GM23338 (cell line): ENCODE data around the gene PADI1. TPM values are rescaled to one million over a fixed set of nuclear protein-coding genes. Genes with fewer than 3 reads are reported as not detected.
A peak's percentile ranks its signal among the peaks of the same experiment; 100 is the strongest.

Experiments
- ATAC-seq: fragments of 200-7000 bp; cut with Tn5 transposase; 3 replicates; pipeline ENCODE4 v1.9.1; 2020
- DNase-seq: peaks from one replicate; pipeline ENCODE4 v3.0.0-alpha.2; 2015; ENCODE audit warnings: low spot score
- H2AFZ ChIP-seq: fragments of 200-600 bp; sonication (generic); 2 replicates; pipeline ENCODE4 v1.8.0; 2016; ENCODE audit warnings: antibody characterized with exemption, mild to moderate bottlenecking, moderate library complexity
- H3F3A ChIP-seq: fragments of 200-600 bp; sonication (generic); replicated peaks from 2 replicates; pipeline ENCODE4 v1.8.0; 2017; ENCODE audit warnings: antibody characterized with exemption, mixed run types, low read depth
- H3K27ac ChIP-seq: fragments of 200-600 bp; sonication (generic); 2 replicates; pipeline ENCODE4 v1.6.1; 2016; ENCODE audit warnings: low read depth
- H3K27me3 ChIP-seq: fragments of 200-600 bp; sonication (generic); 2 replicates; pipeline ENCODE4 v1.8.0; 2016; ENCODE audit warnings: mild to moderate bottlenecking, mixed run types, moderate library complexity; ENCODE audit not compliant: insufficient read depth
- H3K36me3 ChIP-seq: fragments of 200-600 bp; sonication (generic); 2 replicates; pipeline ENCODE4 v1.8.0; 2016; ENCODE audit warnings: mild to moderate bottlenecking; ENCODE audit not compliant: insufficient read depth
- H3K4me1 ChIP-seq: fragments of 200-600 bp; sonication (generic); 2 replicates; pipeline ENCODE4 v1.8.0; 2016; ENCODE audit warnings: mild to moderate bottlenecking, moderate library complexity; ENCODE audit not compliant: insufficient read depth
- H3K4me2 ChIP-seq: fragments of 200-600 bp; sonication (generic); 2 replicates; pipeline ENCODE4 v1.7.1; 2017; ENCODE audit warnings: mixed run types
- H3K4me3 ChIP-seq: fragments of 200-600 bp; sonication (generic); 2 replicates; pipeline ENCODE4 v1.6.1; 2016; ENCODE audit warnings: mixed run types
- H3K79me2 ChIP-seq: fragments of 200-600 bp; sonication (generic); replicated peaks from 2 replicates; pipeline ENCODE4 v1.8.0; 2017; ENCODE audit warnings: mild to moderate bottlenecking; ENCODE audit not compliant: insufficient read depth
- H3K9me2 ChIP-seq: fragments of 200-600 bp; sonication (generic); 2 replicates; pipeline ENCODE4 v1.8.0; 2017; ENCODE audit not compliant: insufficient read depth
- H4K20me1 ChIP-seq: fragments of 200-600 bp; sonication (generic); replicated peaks from 2 replicates; pipeline ENCODE4 v1.8.0; 2017; ENCODE audit warnings: mild to moderate bottlenecking; ENCODE audit not compliant: insufficient read depth
- H3K27ac Mint-ChIP-seq: 2 replicates; pipeline ENCODE4 v1.8.0; 2020; ENCODE audit warnings: inconsistent platforms, mild to moderate bottlenecking, moderate library complexity, mixed read lengths
- H3K27me3 Mint-ChIP-seq: 3 replicates; pipeline ENCODE4 v1.8.0; 2022; ENCODE audit warnings: low read depth, mild to moderate bottlenecking, moderate library complexity, mixed read lengths, inconsistent platforms; ENCODE audit not compliant: insufficient read depth, poor library complexity
- H3K36me3 Mint-ChIP-seq: 3 replicates; pipeline ENCODE4 v1.8.0; 2021; ENCODE audit warnings: low read depth, mild to moderate bottlenecking, inconsistent platforms, moderate library complexity, mixed read lengths
- H3K4me1 Mint-ChIP-seq: 3 replicates; pipeline ENCODE4 v1.8.0; 2020; ENCODE audit warnings: mild to moderate bottlenecking, inconsistent platforms, mixed read lengths
- H3K4me3 Mint-ChIP-seq: 3 replicates; pipeline ENCODE4 v1.8.0; 2021; ENCODE audit warnings: moderate library complexity, mild to moderate bottlenecking, inconsistent platforms, mixed read lengths
- H3K9me3 Mint-ChIP-seq: 3 replicates; pipeline ENCODE4 v1.8.0; 2020; ENCODE audit warnings: moderate library complexity, mild to moderate bottlenecking, inconsistent platforms, mixed read lengths
- EZH2 ChIP-seq: fragments of 200-600 bp; sonication (generic); IDR thresholded peaks from one replicate; pipeline ENCODE4 v1.8.0; 2017; ENCODE audit warnings: antibody characterized with exemption, mild to moderate bottlenecking, low read depth; ENCODE audit not compliant: unreplicated experiment
- EZH2phosphoT487 ChIP-seq: fragments of 200-600 bp; sonication (generic); IDR thresholded peaks from one replicate; pipeline ENCODE4 v1.8.1; 2018; ENCODE audit warnings: antibody characterized with exemption; ENCODE audit not compliant: unreplicated experiment
- STAT1 ChIP-seq: IDR thresholded peaks from one replicate; pipeline ENCODE4 v1.6.1; 2016; ENCODE audit warnings: antibody characterized with exemption; ENCODE audit not compliant: unreplicated experiment
- ZNF114 ChIP-seq: fragments of 250-450 bp; sonication (Bioruptor Pico); IDR thresholded peaks from 2 replicates; pipeline ENCODE4 v1.5.0; 2020; ENCODE audit warnings: mild to moderate bottlenecking, moderate library complexity
- ZNF331 ChIP-seq: fragments of 250-450 bp; sonication (Bioruptor Pico); IDR thresholded peaks from 2 replicates; pipeline ENCODE4 v1.5.0; 2020; ENCODE audit warnings: low read depth, mild to moderate bottlenecking, moderate library complexity
- polyA plus RNA-seq: library from polyadenylated mRNA; unstranded; fragments of >200 nt; fragmentation: Nextera tagmentation; extraction: Ambion mirVana; gene quantifications from 2 replicates; pipeline ENCODE4 v1.2.1, GENCODE V29; 2016
- total RNA-seq: library from RNA; depleted of rRNA; stranded (reverse); fragments of >200 nt; shearing (Covaris generic); gene quantifications from 2 replicates; pipeline ENCODE4 v1.2.3, GENCODE V29; 2014
- TF ChIP-seq, protein P1 (sequence below), 2 experiments: fragments of 200-600 bp in 1 of 2; sonication (generic) in 1 of 2; conservative IDR thresholded peaks; 2 replicates each; pipeline versions ENCODE4 v1.5.1 to v1.6.1; 2016 to 2017; ENCODE audit warnings: antibody characterized with exemption in 2 of 2, low read depth in 2 of 2, mild to moderate bottlenecking in 2 of 2, moderate library complexity in 1 of 2
- TF ChIP-seq, protein P2 (sequence below): IDR thresholded peaks from 2 replicates; pipeline ENCODE4 v1.6.1; 2016; ENCODE audit warnings: antibody characterized with exemption
- TF ChIP-seq, protein P3 (sequence below): IDR thresholded peaks from one replicate; pipeline ENCODE4 v1.6.1; 2018; ENCODE audit warnings: antibody characterized with exemption; ENCODE audit not compliant: unreplicated experiment

The PADI1 gene
- total and polyA plus RNA-seq, 2 experiments from 2014 or later, result 0.26 to 0.28 TPM

DNA sequence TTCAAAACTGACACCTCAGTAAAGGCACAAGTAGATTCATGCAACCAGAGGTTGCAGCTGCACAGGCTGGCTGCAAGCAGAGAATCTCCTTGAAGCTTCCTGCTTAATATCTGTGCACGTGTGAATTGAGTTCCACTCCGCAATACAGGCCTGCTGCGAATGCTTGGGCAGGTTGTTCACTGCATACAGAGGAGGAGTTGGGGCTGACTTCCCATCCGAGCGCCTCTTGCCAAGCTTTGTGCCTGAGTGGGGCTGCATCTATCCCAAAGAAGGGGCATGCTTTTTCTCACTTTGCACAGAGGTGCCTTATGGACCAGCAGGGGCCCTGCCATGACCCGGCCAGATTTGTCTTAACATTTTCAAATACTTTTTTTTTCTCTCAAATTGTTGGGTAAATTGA lies 17.9 kb upstream of the PADI1 start:
- Mint-ChIP-seq H3K36me3 (no peaks in the 10 kb centered on the region), H3K9me3 (peaks cover 13% of the 10 kb centered on the region), H3K4me3 (no peak overlapping the region), H3K4me1 (peaks cover 7% of the 10 kb centered on the region), H3K27ac (no peak overlapping the region), H3K27me3 (peaks cover 9% of the 10 kb centered on the region)
- peak overlapping the region; percentile 94; the same call in 1 of the 2 replicates for H2AFZ ChIP-seq
- ATAC-seq (no peak; the same call in 1 of the 3 replicates), DNase-seq (no peak)
- peaks cover 5% of the 10 kb centered on the region for H3K4me1 ChIP-seq
- H3K27me3 ChIP-seq, result no peaks in the 10 kb centered on the region
- no peak overlapping the region for H3K4me2 ChIP-seq
- H3F3A ChIP-seq, result no peaks in the 10 kb centered on the region
- H3K4me3 ChIP-seq, result no peak overlapping the region
- H3K27ac ChIP-seq, result no peak overlapping the region
- H3K9me2 ChIP-seq, result no peaks in the 10 kb centered on the region
- no peaks in the 10 kb centered on the region for H3K79me2 ChIP-seq
- H4K20me1 ChIP-seq, result no peaks in the 10 kb centered on the region
- TF ChIP-seq EZH2, result no peak
- TF ChIP-seq, protein P1, sequence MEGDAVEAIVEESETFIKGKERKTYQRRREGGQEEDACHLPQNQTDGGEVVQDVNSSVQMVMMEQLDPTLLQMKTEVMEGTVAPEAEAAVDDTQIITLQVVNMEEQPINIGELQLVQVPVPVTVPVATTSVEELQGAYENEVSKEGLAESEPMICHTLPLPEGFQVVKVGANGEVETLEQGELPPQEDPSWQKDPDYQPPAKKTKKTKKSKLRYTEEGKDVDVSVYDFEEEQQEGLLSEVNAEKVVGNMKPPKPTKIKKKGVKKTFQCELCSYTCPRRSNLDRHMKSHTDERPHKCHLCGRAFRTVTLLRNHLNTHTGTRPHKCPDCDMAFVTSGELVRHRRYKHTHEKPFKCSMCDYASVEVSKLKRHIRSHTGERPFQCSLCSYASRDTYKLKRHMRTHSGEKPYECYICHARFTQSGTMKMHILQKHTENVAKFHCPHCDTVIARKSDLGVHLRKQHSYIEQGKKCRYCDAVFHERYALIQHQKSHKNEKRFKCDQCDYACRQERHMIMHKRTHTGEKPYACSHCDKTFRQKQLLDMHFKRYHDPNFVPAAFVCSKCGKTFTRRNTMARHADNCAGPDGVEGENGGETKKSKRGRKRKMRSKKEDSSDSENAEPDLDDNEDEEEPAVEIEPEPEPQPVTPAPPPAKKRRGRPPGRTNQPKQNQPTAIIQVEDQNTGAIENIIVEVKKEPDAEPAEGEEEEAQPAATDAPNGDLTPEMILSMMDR (conservative IDR thresholded peaks at IDR 0.05; ENCODE audit: low read depth in 2 of 2), result no peak
- TF ChIP-seq, protein P2, sequence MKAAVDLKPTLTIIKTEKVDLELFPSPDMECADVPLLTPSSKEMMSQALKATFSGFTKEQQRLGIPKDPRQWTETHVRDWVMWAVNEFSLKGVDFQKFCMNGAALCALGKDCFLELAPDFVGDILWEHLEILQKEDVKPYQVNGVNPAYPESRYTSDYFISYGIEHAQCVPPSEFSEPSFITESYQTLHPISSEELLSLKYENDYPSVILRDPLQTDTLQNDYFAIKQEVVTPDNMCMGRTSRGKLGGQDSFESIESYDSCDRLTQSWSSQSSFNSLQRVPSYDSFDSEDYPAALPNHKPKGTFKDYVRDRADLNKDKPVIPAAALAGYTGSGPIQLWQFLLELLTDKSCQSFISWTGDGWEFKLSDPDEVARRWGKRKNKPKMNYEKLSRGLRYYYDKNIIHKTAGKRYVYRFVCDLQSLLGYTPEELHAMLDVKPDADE, result no peak
- TF ChIP-seq STAT1, result no peak
- no peak for TF ChIP-seq ZNF114 (CRISPR knock-in tag)
- TF ChIP-seq EZH2phosphoT487, result no peak
- TF ChIP-seq ZNF331, result no peak
- H3K36me3 ChIP-seq, result no peaks in the 10 kb centered on the region

DNA sequence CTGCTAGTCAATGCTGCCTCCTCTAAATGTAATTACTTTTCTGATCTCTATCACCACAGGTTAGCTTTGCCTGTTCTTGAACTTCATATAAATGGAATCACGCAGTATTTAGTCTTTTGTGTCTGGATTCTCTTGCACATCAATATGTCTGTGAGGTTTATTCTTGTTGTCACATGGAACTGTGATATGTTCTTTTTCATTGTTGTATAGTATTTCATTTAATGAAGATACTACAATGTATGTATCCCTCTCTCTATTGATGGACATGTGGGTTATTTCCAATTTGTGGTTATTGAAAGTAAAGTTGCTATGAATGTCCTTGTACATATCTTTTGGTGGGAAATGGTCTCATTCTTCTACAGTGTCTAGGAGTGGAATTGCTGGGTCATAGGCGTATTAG lies 16.7 kb upstream of the PADI1 start:
- H3K27me3 ChIP-seq, result no peaks in the 10 kb centered on the region
- no peak overlapping the region for H2AFZ ChIP-seq
- H3K36me3 Mint-ChIP-seq, result no peaks in the 10 kb centered on the region
- no peak overlapping the region for H3K27ac Mint-ChIP-seq
- H3K9me3 Mint-ChIP-seq, result peaks cover 13% of the 10 kb centered on the region
- H3K4me1 ChIP-seq, result peaks cover 5% of the 10 kb centered on the region
- H3K4me3 Mint-ChIP-seq, result no peak overlapping the region
- peaks cover 9% of the 10 kb centered on the region for H3K27me3 Mint-ChIP-seq
- H3K4me1 Mint-ChIP-seq, result peaks cover 7% of the 10 kb centered on the region
- H3F3A ChIP-seq, result no peaks in the 10 kb centered on the region
- H3K36me3 ChIP-seq, result no peaks in the 10 kb centered on the region
- ATAC-seq (no peak), DNase-seq (no peak)
- H3K9me2 ChIP-seq, result no peaks in the 10 kb centered on the region
- no peak overlapping the region for H3K4me2 ChIP-seq
- H3K79me2 ChIP-seq, result no peaks in the 10 kb centered on the region
- no peak overlapping the region for H3K4me3 ChIP-seq
- H4K20me1 ChIP-seq, result no peaks in the 10 kb centered on the region
- H3K27ac ChIP-seq, result no peak overlapping the region
- TF ChIP-seq ZNF331 (no peak), EZH2 (no peak)
- TF ChIP-seq, protein P2, result no peak
- TF ChIP-seq, protein P3, sequence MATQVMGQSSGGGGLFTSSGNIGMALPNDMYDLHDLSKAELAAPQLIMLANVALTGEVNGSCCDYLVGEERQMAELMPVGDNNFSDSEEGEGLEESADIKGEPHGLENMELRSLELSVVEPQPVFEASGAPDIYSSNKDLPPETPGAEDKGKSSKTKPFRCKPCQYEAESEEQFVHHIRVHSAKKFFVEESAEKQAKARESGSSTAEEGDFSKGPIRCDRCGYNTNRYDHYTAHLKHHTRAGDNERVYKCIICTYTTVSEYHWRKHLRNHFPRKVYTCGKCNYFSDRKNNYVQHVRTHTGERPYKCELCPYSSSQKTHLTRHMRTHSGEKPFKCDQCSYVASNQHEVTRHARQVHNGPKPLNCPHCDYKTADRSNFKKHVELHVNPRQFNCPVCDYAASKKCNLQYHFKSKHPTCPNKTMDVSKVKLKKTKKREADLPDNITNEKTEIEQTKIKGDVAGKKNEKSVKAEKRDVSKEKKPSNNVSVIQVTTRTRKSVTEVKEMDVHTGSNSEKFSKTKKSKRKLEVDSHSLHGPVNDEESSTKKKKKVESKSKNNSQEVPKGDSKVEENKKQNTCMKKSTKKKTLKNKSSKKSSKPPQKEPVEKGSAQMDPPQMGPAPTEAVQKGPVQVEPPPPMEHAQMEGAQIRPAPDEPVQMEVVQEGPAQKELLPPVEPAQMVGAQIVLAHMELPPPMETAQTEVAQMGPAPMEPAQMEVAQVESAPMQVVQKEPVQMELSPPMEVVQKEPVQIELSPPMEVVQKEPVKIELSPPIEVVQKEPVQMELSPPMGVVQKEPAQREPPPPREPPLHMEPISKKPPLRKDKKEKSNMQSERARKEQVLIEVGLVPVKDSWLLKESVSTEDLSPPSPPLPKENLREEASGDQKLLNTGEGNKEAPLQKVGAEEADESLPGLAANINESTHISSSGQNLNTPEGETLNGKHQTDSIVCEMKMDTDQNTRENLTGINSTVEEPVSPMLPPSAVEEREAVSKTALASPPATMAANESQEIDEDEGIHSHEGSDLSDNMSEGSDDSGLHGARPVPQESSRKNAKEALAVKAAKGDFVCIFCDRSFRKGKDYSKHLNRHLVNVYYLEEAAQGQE, result no peak
